DMS53 treated with DMSO at 0.1 percent for 48 hours (cell line): Measurements from ENCODE around the gene SNAI3.
"Not testable (repeated sequence)": the region's sequence is repeated elsewhere in the genome, so short reads cannot be mapped to it uniquely, and the experiment has no call there.

ENCODE experiments used
- DNase-seq: peaks from one replicate; lab custom pipeline; 2025; ENCODE audit not compliant: unreplicated experiment; lab: John Stamatoyannopoulos, UW

The SNAI3 gene

DNA sequence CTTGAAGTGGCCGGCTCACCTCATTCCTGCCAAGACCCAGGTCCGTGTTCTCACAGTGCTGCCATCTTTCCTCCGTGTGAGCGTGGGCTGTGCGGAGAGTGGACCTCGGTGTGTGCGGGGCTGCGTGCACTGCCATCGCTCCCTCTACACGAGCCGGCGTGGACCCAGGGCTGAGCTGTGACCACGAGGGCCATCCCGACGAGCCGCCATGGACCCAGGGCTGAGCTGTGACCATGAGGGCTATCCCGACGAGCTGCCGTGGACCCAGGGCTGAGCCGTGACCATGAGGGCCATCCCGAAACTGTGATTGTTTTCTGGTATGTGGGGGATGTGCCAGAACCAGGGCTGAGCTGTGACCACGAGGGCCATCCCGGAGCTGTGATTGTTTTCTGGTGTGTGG lies 14.5 kb downstream of the SNAI3 start:
- DNase-seq: no peak

DNA sequence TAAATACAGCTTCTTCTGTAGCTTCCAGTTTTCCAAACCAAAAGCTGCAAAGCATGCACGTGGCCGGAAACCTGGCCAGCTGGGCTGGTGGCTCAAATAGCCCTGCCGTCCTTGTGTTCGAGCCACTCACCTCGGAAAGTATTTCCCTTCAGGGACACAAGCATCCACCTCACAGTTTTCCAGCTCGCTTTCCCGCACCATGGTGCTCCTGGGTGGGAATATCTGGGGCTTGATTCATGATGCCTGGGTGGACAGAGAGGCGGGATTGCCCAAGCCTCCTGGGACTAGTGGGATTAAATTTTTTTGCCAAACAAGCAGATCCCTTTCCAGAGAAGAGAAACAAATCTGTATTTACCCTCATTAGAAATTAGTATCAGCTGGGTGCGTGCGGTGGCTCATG lies 16.3 kb downstream of the SNAI3 start:
- DNase-seq: no peak

DNA sequence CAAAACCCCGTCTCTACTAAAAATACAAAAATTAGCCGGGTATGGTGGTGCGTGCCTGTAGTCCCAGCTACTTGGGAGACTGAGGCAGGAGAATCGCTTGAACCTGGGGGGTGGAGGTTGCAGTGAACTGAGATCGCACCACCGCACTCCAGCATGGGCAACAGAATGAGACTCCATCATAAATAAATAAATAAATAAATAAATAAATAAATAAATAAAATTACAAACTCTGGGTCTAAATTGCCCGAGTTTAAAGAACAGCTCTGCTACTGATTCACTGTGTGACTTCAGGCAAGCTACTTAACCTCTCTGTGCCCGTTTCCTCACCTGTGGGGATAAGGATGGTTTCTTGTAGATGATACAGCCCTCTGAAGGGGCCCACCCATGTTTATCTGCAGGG lies 16.8 kb downstream of the SNAI3 start:
- not testable (repeated sequence) for DNase-seq

DNA sequence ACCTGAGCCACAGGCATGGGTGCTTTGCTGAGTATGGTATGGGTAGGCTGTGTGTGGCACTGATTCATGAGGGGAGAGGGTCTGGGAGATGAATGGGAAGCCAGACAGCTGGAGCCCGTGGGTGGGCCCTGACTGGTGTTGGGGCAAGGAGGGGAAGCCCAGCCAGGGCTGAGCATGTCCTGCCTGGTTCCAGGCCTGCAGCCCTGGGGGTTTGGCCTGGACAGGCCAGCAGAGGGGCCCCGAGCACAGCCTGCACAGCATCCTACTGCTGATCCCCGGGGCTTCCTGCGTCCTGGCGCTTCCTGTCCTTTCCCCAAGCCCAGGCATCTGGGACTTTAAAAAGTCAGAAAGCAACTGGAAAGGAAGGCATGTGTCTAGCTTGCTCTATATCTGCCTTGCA lies 18.8 kb downstream of the SNAI3 start:
- DNase-seq: no peak

DNA sequence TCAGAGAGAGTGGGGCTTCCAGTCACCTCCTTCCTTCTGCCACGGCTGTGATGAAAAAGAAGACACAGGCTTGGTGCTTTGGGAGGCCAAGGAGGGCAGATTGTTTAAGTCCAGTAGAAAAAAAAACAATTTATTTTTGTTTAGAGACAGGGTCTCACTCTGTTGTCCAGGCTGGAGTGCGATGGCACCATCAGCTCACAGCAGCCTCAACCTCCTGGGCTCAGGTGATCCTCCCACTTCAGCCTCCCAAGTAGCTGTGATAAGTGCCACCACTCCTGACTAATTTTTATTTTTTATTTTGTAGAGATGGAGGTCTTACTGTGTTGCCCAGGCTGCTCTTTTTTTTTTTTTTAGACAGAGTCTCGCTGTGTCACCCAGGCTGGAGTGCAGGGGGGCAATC lies 20.7 kb downstream of the SNAI3 start:
- DNase-seq: no peak

DNA sequence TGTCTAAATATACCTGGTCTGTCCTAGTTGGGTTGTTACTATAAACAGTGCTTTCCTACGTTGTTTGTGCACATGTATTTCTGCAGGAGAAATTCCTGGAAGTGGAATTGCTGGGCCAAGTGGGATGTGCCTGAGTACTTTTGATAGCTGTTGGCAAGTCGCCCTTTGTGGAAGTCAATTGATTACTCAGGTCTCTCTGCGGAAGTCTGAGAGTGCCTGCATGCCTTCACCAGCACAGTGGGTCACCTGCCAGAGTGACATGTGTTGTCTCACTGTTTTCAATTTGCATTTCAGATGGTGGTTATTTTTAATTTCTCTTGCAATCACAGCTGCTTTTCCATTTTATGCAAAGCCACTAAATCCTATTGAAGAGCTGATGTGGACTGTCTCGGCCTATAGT lies 21.2 kb downstream of the SNAI3 start:
- DNase-seq: no peak

DNA sequence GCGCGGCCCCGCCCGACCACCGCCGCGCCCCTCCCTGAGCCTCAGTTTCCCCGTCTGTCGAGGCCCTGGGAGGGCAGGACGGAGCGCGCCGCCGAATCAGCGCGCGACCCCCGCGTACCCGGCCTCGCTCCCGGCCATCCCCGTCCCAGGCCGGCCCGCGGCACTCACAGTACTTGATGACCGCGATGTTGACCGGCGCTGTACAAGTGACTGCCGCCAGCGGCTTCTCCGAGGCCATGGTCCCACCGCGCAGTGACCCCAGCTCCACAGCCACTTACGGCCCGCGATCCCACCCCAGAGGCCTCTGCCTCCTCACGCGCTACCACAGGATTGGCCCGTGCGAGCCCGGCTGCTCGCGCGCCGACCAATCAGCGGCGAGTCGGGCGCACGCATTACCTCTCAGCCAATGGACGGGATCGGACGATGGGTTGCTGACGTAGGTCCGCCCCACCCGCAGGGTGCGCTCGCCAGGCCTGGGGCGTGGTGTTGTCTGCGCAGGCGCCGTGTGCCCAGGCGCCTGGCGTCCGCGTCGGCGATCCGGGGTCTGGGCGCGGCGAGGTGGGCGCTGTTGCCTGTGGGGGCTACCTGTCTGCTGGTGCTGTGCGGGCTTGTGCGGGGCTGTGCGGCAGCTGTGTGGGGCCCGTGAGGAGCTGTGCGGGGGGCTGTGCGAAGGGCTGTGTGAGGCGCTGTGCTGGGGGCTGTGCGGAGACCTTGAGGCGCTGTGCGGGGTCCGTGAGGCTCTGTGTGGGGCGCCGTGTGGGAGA lies 23.3 kb downstream of the SNAI3 start, which contains the start of gene MVD:
Gene MVD, minus strand, starts transcription at position 249 of the 764 bp plus-strand sequence. Its CDS starts 11 bp downstream, at position 238.
- peak; percentile 89 for DNase-seq

DNA sequence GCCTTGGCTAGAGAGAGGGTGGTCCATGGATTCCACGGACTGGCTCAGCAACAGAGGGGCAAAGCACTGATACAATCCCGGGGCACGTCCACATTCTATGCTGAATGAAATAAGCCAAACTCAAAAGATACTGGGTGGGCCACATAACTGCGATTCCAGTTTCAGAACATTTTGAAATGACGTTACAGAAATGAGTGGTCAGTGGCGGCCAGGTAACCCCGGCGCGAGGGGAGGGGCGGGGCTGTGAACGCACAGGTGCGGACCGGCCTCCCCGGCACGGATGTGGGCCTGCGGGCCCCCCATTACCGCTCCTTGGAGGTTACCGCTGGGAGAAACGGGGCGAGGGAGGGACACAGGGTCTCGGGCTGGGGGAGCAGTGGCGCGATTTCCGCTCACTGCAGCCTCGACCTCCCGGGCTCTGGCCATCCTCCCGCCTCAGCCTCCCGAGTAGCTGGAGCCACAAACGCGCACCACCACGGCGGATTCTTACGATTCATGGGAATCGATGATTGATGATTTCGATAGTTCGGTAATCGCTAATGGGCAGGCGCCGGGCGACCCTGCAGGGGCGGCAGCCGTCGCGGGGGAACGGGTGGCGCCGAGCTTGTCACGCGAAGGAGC lies 24.0 kb downstream of the SNAI3 start:
- DNase-seq: no peak

DNA sequence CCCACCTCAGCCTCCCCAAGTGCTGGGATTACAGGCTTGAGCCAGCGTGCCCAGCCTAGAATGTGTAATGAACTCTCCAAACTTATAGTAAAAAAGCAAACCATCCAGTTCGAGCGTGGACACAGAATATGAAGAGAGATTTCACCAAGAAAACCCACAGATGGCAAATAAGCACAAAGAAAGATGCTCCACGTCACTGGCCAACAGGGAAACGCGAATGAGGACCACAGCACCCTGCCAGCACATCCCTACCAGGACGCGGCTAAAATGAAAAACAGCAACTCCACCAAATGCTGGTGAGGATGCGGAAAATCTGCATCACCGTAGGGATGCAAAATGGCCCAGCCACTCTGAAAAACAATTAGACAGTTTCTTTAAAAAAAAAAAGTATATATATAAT lies 24.8 kb downstream of the SNAI3 start:
- no peak for DNase-seq

DNA sequence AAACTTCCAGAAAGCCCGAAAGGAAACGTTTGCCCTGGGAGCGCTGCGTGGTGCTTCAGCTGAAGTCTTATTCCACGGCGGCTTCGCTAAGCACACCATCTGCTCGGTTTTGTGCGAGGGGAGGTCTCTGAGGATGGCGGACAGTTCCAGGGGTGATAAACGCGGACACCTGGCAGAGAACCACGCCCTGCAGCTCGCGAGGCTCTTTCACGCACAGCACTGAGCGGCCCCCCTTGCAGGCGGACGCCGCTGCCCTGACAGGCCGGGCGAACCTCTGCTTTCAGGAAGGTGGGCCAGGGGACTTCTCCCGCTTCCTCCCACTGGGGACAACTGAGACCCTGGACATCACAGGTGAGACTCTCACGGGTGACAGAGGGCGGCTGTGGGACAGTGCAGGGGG lies 27.1 kb downstream of the SNAI3 start:
- DNase-seq: no peak

DNA sequence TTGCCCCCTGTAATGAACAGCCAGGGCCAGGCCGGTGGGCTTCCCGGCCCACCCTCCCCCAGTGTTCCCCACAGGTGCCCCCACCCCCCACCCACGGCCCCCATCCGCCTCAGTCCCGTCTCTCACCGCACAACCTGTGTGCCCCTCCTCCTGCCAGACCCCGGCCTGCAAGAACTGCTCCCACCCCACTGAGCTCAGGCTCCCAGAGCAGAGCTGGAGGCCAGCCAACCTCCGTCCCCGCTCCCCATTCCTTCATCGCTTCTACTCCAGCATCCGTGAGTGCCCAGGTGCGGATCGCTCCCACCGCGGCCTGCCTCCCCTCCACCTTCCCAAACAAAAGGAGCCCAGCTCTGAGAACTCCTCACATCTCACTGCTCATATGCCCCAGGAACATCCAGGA lies 27.6 kb downstream of the SNAI3 start:
- DNase-seq: no peak

DNA sequence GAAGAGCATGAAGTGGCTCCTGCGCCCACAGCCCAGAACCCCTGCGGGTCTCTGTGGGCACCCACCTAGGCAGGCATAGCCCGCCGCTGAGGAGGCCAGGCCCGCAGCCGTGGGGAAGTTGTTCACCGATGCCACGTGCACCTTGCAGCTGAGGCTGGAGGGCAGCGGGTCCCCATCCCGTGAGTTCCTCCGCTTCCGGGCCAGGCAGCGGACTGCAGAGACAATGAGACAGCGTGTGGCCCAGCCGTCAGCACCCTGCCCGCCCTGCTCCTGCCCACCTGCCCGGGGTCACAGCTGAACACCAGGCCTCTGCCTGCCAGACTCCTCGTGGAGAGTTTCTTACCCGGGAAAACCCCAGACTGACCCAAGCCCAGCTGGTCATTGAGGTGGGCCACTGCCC lies 28.9 kb downstream of the SNAI3 start:
- no peak for DNase-seq

DNA sequence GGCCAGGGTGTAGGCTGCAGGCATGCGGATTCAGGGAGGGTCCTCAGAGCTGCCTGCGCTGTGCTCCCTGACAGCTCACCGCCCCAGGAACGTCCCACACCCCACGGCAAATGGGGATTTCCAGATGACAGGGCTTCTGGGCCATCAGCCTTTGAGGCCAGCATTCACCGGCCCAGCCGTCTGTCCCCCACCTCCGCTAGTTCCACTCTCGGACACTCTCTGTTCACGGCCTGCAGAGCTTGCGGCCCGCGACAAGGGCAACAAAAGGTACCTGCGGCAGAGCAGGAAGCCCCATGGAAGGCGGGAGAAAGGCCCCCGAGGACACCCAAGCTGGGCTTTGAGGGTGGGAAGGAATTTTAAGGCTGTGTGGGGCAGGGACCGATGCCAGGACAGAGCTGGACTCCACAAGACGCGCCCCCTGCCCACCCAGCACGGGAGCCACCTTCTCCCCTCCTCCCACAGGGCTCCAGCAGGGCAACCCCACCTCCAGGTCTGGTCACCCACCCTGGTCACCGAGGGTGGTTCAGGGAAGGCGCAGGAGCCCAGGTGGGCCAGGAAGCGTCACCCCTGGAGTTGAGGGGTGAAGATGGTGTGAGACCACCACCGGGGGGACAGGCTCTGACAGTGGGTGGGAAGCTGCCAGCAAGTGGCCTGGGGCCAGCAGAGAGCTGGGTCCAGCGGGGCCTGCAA lies 29.9 kb downstream of the SNAI3 start:
- no peak for DNase-seq

DNA sequence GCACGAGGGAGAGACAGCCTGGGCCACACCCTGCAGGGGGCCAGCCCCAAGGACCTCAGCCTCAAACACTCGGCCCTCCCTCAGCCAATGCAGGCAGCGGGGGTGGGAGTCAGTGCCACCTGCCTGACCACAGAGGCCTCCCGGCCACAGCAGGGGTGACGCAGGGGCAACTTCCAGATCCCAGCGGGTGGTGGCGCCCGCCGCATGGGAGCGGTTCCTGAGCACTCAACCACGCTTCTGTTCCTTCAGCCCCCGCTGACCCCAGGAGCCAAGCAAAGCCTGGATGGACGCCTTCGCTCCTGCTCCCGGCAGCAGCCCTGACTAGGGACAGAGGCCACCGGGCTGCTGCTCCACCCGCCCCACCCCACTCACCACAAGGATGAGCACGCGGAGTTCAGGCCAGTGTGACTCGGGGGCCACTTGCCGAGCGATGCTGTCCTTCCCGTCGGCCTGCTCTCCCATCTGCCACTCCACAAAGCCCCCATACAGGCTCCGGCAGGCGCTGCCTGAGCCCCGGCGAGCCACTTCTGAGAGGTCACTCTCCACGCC lies 30.5 kb downstream of the SNAI3 start:
- no peak for DNase-seq

DNA sequence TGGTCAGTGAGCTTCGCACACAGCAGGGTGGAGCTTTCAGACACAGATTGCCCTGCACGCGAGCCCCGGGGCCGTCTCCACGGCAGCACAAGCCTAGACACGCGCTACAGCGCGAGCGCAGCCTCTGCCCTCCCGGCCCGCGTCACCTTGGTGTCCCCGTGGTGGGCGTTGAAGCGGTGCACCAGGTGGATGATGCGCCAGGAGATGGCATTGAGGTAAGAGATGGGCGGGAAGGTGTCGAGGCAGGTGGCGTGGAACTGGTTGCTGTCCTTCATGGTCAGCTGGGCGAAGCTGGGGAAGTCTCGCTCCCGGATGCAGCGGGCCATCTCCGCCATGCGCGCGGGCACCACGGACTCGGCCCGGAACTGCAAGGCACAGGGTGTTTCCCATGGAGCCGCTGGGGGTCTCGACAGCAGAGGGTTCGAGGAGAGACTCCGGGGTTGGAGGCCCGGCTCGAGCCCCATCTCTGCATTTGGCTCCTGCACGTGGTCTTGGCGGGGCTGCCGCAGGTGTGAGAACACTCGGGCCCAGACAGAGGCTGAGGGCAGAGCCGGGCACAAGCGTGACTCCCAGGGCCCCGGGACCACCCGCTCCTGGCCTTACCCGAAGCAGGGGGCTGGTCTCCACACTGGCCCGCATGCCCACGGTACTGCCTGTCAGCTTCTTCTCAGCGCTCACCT lies 31.1 kb downstream of the SNAI3 start:
- DNase-seq: no peak

DNA sequence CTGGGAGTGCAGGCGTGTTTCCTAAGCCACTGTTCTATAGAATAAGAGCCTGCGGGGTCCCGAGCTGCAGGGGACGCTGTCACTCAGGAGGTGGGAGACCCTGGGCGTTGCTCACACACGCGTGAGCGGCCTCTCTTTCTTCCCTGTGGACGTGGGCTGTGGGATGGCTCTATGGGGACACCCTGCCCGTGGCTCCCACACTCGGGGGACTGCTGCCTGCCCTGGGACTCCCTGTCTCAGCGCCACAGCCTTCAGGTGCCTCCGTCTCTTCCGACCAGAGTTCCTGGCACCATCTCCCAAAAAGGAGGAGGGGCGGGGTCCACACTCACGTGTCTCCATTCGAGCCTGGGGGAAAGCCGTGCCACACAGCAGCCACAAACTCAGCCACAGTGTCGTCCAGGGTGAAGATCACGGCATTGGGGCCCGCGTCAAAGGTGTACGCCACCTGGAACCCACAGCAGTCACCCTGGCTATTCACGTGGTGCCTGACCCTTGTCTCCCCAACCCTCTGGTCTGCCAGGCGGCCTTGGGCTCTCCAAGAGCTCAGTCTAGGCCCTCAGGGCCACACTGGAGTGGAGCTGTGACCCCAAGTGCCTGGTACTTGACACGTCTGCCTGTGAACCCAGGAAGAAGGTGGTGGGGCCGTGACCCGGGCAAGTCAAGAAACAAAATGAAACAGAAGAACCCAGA lies 31.8 kb downstream of the SNAI3 start:
- DNase-seq: no peak

DNA sequence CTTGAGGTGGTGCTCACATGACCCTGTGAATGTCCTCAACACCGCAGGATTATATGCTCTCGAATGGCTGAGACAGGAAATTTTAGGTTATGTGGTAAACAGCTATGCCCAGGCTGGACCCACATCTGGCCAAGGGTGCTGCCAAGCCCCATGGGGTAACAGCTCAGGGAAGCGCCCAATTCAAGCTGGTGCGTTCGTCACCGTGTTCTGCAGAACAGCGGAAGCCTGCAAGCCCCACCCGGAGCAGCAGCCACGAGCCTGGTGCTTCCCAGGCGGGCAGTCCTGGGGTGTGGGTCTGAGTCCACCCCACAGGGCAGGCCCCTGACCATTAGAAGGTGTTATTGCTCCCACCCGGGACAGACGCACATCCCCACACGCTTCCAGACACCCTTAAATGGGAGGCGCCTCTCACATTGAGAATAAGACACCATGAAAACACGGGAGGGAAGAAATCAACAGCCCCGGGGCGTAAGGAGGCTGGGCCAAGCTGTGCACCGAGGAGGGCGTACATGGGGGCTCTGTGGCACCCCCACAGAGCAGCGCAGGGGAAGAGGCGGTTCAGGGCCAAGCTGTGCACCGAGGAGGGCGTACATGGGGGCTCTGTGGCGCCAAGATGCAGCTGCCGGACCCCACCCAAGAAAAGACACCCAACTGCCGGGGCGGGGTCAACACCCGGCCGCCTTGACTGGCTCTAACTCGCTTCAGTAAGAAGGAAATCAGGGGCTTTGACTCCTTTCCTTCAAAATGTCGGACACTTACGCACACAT lies 32.5 kb downstream of the SNAI3 start:
- no peak for DNase-seq

DNA sequence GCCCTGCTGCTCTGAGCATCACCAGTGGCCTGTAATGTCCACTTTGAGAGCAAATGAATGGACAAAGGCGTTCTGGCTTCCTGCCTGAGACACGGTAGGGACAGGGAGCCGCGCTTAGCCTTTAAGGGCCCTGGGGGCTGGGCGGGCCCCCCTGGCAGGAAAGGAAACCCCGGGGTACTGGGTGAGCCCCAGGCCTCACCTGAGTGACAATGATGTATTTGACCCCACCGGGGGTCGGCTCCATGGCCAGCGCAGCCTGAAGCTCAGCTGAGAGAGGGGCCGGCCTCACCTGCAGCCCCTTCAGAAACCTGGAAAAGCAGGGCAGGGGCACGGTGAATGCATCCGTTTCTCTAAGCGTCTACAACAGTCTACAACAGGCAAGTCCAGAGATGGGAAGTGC lies 33.2 kb downstream of the SNAI3 start:
- DNase-seq: no peak

DNA sequence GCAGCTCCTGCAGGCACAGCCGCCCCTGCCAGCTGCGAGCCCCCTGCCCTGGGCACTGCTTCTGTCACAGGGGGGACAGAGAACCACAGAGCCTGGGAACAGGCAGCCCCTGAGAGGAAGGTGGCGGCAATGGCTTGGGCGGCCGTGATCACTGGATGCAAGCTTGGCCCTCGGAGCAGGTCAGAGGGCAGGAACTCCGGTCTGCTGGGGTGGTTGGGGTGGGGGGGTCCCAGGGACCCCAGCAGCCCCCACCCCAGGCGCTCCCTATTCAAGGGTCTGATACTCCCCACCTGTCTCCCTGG lies 33.6 kb downstream of the SNAI3 start:
- DNase-seq: no peak
